ENCODE data around the gene PLD1.
"Not testable (repeated sequence)": the region's sequence is repeated elsewhere in the genome, so short reads cannot be mapped to it uniquely, and the experiment has no call there.

PLD1 gene

GRCh38 chr3:171814662-171815061 is 4.4 kb upstream of the PLD1 start:
- DNase-seq (ENCODE audit: low read depth in 2 of 2), result not testable (repeated sequence)

GRCh38 chr3:171813897-171814460 is 3.7 kb upstream of the PLD1 start:
- DNase-seq (ENCODE audit: low read depth in 2 of 2), result peak; percentile 13 to 29

- no peak for DNase-seq (ENCODE audit: low read depth in 2 of 2)
Measured at GRCh38 chr3:171813278-171813896, 3.1 kb upstream of the PLD1 start.

- no peak for DNase-seq (ENCODE audit: low read depth in 2 of 2)
Measured at GRCh38 chr3:171812811-171813210, 2.5 kb upstream of the PLD1 start.

GRCh38 chr3:171811913-171812335 is 1.6 kb upstream of the PLD1 start:
- DNase-seq (ENCODE audit: low read depth in 2 of 2), result no peak

DNA sequence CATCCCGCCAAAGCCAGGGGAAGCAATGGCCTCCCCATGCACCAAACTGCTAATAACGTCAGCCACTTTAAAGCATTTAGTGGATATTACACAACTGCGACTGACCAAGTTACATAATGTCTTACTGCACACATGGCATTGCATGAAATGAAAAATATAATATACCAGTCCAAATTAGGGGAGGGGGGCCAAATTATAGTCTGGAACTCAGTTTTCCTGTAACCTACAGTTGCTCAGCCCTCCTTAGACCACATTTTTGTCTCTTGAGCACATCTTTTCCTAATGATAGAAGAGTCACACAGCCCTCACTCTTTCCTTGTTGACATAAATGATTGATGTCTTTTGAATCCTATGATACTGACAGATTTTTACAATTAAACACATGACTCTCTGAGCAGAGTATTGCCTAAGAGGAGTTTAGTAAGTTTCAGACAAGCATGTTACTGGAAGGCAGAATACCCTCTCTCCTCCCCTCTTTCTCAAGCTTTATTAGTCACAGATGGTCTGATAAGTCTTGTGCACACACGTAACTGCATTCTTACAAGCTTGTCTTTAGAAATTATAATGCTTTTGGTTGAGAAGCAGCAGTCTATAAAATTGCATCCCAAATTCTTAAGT is 1.1 kb upstream of the PLD1 start:
- no peak for DNase-seq (ENCODE audit: low read depth in 2 of 2)

DNA sequence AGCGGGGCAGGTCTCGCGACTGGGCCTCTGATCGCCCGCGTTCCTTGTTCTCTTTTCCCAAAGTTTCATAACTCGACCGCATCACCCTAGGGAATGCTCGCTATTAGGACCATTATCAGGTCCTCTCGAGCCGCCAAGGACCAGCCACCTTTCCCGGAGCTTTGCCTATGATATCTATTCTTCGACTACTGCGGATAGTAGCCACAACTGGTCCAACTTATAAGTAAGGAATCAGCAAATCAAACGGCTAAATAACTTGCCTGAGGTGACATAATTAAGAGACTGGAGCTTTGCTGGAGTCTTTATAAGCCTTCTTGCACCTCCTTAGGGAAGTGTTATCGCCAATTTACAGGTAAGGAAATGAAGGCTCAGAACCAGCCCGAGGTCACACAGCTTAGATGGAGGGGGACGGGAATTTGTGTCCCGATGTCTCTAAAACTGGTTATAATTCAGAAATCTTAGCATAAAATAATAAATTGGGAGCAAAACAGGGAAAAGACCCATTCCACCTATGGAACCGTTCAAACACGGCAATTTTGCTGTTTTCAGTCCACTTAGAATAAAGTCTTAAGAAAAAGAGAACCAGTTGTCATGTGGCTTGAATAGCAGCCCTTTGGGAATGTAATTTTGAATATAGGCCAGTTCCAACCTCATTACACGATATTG is 479 bp upstream of the PLD1 start:
- DNase-seq (ENCODE audit: low read depth in 2 of 2), result no peak

DNA sequence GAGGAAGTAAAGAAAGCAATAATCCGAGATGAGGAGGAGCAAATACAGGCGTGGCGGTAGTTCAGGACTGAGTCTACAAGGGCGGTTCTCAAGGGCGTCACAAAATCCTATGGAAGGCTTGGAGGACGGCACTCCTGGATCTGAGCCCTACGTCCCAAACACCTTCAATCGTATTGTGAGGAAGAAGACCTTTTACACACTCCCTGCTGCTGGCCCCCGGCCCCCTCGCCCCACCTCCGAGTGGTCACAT is 747 bp downstream of the PLD1 start:
- no peak for DNase-seq (ENCODE audit: low read depth in 2 of 2)

DNA sequence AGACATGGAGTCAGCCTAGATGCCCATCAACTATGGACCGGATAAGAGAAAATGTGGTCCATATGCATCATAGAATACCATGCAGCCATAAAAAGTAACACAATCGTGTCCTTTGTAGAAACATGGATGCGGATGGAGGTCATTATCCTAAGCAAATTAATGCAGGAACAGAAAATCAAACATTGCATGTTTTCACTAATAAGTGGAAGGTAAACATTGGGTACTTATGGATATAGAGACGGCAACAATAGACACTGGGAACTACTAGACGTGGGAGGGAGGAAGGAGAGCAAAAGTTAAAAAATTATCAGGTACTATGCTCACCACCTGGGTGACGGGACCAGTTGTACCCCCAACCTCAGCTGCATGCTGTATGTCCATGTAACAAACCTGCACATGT is 2.5 kb downstream of the PLD1 start:
- DNase-seq (ENCODE audit: low read depth in 2 of 2), result no peak

DNA sequence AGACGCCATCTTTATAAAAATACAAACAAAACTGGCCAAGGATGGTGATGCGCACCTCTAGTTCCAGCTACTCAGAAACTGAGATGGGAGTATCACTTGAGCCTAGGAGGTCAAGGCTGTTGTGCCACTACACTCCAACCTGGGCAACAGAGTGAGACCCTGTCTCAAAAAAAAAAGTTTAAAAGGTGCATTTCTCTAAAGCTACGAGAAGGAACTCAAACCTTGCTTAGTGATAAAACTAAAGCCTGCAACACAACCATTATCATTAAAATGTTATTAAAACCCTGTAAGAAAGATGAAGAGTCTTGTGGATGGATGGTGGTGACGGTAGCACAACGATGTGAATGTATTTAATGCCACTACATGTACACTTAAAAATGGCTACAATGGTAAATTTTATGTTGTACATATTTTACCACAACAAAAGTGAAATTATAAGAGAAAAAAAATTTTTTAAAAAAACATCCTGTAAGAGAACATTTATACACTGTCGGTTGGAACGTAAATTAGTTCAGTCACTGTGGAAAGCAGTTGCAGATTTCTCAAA is 3.1 kb downstream of the PLD1 start:
- DNase-seq (ENCODE audit: low read depth in 2 of 2), result no peak

- DNase-seq (ENCODE audit: low read depth in 2 of 2), result no peak
Measured at GRCh38 chr3:171806200-171807128, 3.8 kb downstream of the PLD1 start.

- no peak for DNase-seq (ENCODE audit: low read depth in 2 of 2)
Measured at GRCh38 chr3:171805687-171806086, 4.6 kb downstream of the PLD1 start.

DNA sequence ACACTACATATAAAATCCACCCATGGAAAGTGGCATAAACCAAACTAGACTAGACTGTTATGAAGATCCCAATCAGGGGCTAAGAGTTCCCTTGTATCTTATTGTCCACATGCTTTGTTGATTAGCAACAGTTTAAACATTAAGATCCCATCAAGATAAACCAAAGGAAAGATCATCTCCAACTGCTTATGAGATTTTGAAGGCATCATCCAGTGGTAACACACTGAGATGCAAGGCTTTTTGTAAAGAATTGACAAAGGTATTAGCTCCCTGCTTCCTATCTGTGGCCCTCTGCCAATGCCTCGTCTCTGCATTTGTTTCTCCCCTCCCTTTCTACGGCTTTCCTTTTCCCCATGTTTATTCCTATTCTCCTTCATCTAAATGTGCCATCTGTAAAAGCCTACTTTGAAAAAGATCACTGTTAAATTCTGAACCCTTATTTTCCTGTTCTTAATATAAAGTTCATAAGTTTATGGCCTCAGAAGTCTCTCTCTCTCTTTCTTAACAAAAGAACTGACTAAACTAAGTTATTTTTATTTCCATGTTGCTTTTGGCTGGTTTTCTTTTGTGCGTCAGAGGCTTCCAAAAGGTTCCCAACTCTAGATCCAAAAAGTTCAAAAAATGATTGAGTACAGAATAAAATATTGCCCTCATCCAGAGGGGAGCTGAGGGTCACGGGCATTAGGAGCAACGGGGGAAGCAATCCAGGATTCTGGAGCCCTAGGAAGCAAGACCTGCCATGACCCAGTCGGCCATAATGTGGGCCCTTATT is 5.5 kb downstream of the PLD1 start:
- no peak for DNase-seq (ENCODE audit: low read depth in 2 of 2)

DNA sequence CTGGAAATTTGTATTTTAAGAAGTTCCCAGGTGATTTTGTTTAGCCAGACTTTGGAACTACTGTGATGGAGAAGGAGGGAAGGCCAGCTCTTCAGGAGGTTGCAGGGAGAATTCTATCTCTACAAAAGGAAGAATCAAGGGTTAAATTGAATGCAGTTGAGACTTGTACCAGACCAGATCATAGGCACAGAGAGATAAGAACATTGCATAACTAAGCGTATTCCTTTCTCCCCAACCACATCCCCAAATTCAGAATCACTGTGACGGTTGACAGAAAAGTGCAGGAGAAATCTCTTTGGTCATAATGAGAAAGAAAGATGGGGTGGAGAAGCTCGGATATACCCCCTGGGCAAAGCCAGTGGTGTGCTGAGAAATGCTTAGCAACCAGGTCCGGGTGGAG is 7.2 kb downstream of the PLD1 start:
- no peak for DNase-seq (ENCODE audit: low read depth in 2 of 2)

GRCh38 chr3:171802590-171802956 is 7.7 kb downstream of the PLD1 start:
- DNase-seq (ENCODE audit: low read depth in 2 of 2), result no peak

- DNase-seq (ENCODE audit: low read depth in 2 of 2), result no peak
Measured at GRCh38 chr3:171801738-171802589, 8.3 kb downstream of the PLD1 start.

- DNase-seq (ENCODE audit: low read depth in 2 of 2), result no peak
Measured at GRCh38 chr3:171799501-171799900, 10.8 kb downstream of the PLD1 start.

DNA sequence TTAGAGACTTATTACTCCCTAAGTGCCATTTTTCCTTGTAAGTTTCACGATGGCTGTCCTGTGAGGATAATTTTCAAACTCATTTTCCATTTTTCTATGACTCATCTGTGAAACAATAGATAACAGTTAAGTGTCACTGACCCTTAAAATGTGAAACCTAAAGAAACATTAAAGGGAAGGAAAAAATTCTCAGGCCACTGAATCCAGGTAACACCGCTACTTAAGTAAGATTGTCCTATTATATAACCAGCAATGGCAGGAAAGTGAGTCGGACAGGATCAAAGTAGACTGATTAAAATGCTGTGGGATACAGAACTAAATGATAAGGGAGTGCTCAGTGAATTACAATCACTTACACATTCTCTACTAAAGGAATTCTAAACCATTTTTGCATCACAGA is 12.4 kb downstream of the PLD1 start:
- no peak for DNase-seq (ENCODE audit: low read depth in 2 of 2)

DNA sequence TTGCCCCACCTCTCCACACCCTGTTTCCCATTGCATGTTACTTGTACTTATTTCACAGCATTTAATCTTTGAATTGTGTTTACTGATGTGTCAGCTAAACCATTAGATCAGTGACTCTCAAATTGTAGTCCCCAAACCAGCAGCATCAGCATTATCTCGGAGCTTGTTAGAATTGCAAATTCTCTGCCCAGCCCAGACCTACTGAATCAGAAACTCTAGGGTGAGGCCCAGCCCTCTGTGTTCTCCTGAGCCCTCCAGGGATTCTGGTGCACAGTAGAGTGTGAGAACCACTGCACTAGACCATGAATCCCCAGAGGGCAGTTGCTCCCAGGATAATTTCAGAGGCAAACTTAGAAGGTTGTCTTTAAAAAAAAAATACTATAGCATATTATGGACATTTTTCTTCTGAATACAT is 13.0 kb downstream of the PLD1 start:
- no peak for DNase-seq (ENCODE audit: low read depth in 2 of 2)

GRCh38 chr3:171796625-171797264 is 13.5 kb downstream of the PLD1 start:
- no peak for DNase-seq (ENCODE audit: low read depth in 2 of 2)

All from stimulated activated CD8-positive, alpha-beta memory T cell treated with anti-CD3 and anti-CD28 coated beads, Interleukin-7, amount 100 ng/mL, for 4 hours (primary cell).